A172 (cell line): ENCODE measurements around the gene IDI2. TPM values are rescaled to one million over a fixed set of nuclear protein-coding genes. Genes with fewer than 3 reads are reported as not detected.
A peak's percentile ranks its signal among the peaks of the same experiment; 100 is the strongest.

Source experiments
- DNase-seq: peaks from one replicate; pipeline ENCODE4 v3.0.0-alpha.2; 2015; ENCODE audit warnings: low spot score
- total RNA-seq: library from RNA; depleted of rRNA; stranded (reverse); fragments of >200 nt; shearing (Covaris generic); gene quantifications from 2 replicates; pipeline ENCODE4 v1.2.3, GENCODE V29; 2014

Gene IDI2
- total RNA-seq, 1 experiment from 2014 or later = not detected

DNA sequence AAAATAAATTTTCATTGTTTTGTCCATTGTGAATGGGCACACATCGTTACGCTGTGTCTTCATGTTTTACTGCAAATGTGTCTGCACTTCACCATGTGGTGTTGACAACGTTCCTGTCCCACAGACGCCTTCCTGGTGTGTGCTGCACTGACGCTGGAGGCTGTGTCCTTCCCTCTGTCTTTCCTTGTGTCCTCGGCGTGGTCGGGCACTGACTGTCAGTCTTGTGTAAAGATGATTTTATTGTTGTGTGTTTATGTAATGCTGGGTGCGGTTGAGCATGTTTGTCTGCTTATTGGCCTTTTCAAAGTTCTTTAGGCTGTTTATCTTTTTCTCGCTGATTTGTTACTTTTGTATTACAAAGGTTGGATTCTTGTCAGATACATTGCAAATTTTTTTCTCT, 18.1 kb downstream of the IDI2 start:
- no peak for DNase-seq

DNA sequence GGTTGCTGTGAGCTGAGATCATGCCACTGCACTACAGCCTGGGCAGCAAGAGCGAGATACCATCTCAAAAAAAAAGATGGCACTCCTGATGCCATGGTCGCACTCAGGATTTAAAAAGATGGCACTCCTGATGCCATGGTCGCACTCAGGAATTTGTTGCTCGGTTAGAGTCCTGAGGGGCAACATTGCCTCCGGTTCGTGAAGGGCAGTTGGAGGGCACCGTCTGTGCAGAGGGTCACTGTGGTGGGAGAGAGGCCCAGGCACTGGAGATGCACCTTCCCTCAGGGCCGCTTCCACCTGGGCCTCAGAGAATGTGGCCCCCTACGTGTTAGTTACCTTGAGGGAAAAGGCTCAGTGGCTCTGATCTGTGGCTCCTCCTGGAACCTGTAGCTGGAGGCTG, 19.1 kb downstream of the IDI2 start:
- DNase-seq = no peak

DNA sequence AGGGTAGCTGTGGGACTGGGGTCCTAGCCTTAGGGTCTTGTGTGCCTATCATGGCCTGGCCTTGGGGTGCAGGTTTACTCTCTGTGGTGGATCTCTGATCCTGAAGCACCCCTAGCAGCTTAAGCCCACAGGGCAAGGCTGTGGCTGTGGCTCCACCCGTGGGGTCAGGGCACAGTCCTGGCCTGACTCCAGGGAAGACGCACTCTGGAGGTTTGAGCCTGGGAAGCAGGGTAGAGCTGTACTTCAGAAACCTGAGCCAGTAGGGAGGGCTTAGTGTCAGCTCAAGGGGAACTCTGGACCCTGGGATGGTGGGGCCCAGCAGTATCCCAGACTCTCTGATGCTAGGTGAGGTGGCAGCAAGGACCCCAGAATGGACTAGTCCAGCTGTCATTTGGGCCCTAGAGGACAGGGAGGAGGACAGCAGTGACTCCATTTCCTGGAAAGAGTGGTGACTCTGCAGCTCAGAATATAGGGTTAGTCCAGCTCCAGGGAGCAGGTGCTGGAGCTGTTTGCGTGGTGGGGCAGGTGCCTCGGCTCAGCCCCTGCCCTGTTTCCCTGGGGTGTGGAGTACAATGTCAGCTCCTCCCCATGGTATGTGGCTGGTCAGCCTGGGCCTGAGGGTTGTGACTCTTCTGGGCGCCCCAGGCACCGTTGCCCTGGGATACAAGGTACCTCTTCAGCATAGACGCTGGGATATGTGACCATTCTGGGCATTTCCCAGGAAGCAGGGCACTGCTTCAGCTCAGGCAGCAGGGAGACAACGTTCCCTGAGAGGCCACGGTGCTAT, 21.6 kb downstream of the IDI2 start:
- DNase-seq = no peak

DNA sequence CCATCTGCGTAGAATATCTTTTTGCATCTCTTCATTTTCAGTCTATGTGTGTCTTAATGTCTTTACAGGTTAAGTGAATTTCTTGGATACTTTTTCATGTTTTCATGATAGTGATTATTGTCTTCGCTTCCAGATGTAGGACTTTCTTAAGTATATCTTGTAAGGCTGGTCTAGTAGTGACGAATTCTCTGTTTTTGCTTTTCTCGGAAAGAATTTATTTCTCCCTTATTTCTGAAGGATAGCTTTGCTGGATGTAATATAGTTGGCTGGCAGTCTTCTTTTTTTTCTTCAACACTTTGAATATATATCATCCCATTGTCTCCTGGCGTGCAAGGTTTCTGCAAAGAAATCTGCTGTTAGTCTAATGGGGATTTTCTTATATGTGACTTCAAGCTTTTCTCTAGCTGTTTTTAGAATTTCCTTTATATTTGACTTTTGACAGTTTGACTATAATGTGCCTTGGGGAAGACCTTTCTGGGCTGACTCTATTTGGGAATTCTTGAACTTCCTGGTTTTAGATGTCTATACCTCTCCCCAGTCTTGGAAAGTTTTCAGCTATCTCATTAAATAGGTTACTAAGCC, 23.1 kb downstream of the IDI2 start:
- no peak for DNase-seq

DNA sequence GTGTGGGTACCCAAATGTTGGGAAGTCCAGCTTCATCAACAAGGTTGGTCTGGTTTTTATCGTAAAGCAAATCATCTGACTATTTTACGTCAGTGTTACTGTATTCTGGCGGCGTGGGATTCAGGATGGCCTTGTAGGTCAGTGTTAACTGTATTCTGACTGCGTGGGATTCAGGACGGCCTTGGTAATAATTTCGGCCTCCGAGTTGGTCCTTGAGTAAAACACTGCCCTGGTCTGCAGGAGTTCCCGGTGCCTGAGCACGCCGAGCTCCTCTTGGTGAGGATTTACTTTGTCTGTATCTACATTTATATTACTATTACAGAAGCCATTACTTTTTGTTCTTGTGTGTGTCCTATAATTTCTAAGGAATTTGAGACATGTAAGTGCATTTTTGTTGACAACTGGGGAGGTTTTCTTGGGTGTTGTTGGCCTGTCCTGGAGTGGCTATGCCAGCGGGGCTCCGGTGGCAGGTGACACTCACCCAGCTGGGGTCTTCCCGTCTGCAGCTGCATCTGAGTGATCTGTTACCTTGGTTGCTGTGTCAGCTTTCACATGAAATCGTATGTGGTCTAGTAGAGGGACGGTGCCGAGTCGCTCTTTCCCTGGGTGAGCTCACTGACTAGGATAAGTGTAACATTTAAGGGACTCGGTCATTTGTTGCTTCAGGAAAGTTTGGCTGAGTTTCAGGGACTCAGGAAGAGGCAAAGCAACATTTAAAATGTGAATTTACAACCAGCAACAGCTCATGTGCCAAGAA, 28.2 kb downstream of the IDI2 start:
- no peak for DNase-seq

DNA sequence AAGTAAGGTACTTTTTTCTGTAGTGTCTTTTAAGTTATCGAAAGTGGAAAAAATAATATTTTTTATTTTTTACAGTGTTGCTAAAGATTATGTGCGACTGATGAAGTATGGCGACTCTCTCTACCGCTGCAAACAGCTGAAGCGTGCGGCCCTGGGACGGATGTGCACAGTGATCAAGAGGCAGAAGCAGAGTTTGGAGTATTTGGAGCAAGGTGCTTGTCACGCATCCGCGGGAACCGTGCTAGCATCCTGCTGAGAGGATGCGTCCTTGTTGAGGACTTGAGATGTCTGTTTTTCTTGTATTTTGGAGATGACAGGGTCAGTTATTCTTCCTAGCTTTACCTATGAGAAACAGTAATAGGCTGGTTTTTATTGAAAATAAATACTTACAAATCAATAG, 29.6 kb downstream of the IDI2 start:
- no peak for DNase-seq

DNA sequence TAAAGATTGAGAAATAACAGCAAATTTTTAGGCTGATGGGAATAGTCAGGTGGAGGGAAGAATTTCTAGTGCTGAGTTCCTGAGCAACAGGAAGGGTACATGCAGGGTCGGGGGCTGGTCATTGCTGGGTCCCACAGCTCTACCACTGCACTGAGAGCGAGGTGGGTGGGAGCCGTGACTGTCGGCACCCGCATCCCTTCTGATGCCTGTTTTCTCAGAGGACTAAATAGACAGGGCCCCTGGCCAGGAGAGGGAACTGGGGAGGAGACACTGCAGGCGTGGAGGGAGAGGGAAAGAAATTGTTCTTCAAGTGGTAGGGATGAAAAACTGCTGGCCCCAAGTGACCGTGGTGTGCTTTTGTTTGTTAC, 30.1 kb downstream of the IDI2 start:
- no peak for DNase-seq

DNA sequence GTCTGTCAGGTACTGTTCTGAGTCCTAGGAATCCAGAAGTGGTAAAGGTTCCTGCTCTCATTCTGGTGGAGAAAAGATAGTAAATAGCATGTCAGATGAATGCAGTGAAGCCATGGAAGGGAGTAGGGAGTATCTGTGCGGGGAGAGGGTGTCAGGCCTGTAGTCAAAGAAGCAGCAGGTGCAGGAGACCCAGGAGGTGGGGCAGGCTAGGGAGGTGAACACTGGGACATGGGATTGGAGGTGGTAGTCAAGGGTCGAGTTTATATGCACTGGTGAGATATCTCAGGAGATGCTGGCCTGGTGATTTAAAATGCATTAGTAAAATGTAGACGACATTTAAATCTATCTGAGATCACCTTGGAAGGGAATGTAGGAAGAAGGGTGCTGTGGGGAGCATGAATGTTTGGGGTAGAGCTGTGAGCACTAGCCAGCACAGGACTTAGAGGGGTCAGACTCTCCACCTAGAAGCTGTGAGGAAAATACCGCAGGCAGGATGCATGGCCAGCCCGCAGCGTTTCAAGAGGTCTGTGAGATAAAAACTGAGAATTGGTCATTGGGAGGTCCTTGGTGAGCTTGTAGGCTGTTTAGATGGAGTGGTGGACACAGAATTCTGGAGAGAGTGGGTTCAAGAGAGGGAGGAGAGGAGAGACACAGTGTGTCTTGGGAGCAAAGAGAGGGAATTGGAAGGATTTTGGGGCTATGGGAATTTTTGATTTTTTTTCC, 30.7 kb downstream of the IDI2 start:
- DNase-seq = no peak

DNA sequence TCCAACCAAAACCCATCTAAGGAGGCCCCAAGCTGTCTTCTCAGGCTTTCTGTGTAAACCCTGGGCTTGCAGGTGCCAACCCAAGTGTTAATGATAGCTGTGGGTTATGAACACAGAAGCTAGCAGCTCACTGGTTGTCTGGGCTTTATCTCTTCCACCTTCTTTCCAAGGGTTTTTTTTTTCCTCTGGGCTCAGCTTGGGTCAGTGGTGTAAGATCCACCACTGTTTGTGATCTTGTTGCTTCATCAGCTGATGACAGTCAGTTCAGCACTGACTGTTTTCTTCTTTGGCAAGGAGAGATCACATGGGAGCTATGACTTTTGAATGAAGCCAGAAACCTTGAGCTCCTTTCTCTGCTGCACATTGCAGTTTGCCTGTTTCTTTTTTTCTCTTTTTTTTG, 32.8 kb downstream of the IDI2 start:
- no peak for DNase-seq

DNA sequence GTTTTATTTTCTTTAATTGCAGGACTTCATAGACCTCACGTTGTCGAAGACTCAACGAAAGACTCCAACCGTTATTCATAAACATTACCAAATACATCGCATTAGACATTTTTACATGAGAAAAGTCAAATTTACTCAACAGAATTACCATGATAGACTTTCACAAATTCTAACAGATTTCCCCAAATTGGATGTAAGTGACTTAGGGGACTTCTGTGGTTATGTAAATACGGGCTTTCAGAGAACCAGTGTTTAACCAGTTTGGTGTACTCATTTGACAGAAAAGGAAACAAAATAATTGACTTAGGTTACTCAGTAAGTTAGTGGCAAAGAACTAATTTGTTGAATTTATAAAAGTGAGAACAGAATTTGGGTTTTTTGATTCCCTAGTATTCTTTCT, 33.2 kb downstream of the IDI2 start:
- DNase-seq = no peak

DNA sequence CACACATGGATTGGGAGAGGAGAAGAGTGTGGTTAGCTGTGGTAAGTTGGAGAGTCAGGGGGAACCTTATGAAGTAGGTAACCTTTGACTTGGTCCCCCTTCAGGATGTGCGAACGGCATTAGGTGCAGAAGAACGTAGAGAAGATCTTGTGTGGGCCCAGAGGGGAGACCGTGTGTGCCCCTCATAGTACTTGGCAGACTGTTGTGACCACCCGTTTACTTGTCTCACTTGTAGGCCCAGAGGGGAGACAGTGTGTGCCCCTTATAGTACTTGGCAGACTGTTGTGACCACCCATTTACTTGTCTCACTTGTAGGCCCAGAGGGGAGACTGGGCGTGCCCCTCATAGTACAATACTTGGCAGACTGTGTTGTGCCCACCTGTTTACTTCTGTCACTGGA, 34.9 kb downstream of the IDI2 start:
- no peak for DNase-seq

DNA sequence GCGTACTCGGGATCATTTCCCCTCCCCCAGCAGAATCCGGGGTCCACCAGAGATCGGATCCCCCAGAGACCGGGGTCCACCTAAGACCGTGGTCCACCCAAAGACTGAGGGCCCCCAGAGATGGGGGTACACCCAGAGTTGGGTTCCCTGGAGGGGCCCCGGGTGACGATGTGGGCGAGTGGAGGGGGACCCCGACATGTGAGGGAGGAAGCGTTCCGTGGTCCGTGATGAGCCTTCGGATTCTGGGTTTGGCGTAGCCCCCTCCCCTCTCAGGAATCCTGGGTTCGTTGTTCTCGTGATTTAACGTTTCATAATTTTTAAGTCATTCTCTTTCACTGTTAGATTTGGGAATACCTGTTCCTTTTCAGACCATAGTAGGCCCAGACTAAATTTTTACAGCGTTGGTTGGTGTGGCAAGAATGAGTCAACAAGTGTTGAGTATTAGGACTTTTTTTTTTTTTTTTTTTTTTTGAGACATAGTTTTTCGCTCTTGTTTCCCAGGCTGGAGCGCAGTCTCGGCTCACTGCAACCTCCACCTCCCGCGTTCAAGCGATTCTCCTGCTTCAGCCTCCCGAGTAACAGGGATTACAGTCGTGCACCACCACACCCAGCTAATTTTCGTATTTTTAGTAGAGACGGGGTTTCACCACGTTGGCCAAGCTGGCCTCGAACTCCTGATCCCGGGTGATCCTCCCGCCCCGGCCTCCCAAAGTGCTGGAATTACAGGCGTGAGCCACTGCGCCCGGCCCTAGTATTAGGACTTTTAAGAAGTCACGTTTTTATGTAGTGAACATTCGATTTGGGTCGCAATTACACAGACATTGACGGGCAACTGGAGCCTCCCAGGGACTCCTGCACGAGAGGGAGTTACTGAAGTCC, 36.8 kb downstream of the IDI2 start:
- no peak for DNase-seq

DNA sequence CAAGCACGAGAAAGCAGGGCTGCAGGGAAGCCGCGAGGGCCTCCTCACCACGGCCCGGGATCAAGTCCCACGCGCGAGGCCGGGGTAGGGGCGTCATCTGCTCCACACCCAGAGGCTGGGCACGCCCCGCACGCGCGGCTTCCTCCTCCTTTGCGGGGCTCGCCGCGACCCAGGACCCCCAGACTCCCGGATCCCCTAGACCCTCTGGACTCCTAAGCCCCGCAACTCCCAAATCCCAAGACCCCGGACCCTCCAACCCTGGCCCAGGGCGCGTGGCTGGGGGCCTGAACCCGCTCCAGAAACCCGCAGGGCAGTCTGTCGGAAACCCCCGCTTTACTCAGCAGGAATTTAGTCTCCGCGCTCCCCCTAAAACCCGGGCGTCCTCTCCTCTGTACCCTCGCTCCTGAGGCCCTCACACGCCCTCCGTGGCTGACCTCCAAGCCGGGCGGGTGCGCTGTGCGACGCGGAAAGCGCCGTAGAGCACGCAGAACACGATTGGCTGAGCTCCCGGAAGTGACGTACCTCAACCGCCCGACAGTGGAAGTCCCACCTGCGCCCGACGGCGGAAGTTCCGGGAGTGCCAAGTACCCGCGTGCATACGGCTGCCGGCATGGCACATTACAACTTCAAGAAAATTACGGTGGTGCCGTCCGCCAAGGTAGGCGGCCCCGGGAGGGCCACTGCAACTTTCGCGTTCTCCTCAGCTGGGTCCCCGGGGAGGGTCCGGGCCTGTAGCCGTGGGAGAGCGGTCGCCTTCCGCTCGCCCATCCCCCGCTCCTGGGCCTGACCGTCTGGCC, 37.6 kb downstream of the IDI2 start, which contains the start of gene GTPBP4:
GTPBP4 (plus strand) TSS at position 565 of the 797 bp plus-strand sequence; CDS start at position 611, 46 bp downstream.
- DNase-seq = peak; percentile 96

DNA sequence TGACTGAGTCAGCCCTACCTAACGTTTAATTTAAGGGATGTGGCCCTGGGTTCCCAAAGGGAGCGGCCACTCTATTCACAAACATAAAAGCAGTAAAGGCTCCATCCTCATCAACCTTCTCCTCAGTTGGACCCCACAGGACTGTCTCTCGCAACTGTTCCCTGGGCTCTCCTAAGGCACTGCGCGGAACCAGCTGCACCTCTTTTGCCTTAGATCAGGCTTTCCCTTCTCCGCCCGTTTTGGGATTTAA, 38.1 kb downstream of the IDI2 start:
- no peak for DNase-seq

DNA sequence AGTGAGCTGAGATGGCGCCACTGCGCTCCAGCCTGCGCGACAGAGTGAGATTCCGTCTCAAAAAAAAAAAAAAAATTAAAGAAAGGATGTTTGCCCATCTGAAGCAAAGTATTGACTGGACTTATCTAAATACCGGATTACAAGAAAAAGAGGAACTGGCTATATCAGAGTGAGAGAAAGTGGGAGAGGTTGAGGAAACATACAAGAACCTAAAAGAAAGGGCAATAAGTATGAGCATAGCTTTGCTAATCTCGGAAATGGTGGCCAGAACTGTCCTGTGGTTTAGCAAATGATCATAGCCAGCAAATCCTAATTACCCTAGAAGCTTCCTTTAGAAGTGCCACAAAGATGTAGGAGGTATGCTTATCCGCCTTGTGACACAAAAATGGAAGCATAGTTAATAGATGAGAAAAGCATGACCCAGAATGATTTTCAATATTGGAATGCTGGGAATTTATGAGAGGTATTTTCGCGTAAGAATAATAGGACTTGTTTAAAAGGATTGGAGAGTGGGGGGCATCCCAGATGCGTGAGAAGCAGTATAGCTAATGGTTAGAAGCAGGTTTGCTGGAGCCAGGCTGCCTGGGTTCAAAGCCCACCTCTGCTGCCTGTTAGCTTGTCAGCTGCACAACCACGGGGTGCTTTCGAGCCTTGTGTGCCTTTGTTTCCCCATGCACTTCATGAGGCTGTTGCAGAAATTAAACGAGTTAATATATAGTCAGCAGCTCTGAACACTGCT, 38.6 kb downstream of the IDI2 start:
- peak; percentile 72 for DNase-seq

DNA sequence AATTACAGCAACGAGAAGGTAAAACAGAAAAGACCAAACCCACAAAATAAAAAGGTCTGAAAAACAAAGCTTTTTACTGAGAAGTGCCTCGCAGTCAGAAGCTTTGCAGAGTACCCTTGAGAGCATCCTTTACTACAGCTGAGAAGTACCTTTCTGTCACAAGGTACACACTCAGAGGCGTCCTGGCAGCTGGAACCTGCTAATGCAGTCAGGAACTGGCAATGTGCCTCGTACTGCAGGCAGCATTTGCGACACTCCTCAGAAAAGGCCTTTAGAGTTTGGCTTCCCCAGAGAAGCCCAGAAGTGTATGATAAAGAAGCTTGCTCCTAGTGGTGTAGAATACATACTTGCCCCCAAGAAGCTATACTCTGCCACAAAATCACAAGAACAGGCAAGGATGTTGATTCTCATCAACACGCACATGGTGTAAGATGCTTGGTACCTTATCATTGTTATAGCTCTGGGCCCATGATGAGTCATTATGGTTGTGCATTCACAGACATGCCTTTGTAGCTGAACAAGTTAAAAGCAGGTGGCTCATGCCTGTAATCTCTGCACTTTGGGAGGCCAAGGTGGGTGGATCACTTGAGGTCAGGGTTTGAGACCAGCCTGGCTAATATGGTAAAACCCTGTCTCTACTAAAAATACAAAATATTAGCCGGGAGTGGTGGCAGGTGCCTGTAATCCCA, 39.4 kb downstream of the IDI2 start:
- peak; percentile 78 for DNase-seq

DNA sequence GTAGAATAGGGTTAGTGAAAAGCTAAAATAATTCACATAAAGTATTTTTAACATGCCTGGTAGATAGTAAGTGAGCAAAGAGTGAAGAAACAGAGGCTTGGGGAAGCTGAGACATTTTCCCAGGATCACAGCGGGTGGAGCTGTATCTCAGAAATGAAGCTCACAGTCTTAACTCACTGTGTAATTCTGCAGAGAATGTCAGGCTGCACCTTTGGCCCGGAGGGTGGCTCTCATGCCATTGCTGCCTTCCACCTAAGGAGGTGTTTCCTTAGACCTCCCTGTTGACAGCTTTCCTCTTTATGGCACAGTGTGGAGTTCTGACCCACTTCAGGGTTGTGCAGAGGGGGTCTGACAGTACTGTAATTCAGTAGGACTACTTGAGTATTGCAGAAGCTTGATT, 40.3 kb downstream of the IDI2 start:
- no peak for DNase-seq

DNA sequence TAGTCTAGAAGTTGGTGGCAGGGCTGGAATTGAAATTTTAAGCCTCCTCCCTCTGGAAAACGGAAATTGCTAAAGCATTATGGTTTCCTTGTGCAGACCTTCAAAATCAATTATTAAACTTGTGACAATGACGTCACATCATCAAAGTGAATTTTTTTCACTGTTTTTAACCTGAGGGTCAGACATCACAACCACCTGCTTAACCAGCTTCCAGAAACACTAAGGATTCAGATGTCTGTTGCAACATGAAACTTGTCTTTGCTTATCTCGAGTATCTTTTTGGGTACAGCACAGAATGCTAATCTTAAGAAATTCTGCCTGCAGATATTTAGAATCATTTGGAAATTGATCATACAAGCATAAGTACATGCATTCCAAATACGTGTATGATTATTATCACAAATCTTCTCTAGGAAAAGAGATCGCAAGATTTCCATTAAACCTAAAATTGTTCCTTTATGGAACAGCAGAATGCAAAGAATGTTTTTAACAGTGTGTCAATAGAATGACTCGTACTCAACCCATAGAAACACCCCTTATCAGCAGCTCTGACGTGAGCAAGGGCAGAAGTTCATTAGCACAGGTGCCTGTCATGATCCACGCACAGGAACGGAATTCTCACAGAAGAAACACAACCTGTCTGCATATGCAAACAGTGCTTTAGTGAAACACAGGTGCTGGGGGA, 41.5 kb downstream of the IDI2 start:
- DNase-seq = peak; percentile 34

DNA sequence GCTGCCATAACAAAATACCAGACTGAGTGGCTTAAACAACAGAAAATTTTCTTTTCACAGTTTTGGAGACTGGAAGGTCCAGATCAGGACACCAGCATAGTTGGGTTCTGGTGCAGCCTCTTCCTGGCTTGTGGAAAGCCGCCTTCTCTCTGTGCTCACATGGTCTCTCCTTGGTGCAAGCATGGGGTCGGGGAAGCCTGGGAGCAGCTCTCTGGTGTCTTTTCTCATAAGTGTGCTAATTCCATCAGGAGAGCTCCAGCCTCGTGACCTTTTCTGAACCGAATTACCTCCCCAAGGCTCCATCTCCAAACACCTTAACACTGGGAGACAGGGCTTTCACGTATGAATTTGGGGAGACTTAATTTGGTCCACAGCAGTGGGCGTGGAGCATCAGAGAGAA, 42.3 kb downstream of the IDI2 start:
- no peak for DNase-seq
